Mesenchymal stem cell (in vitro differentiated cells and primary cell): Measurements from ENCODE around the gene FXYD5.

ENCODE experiments used
- DNase-seq: peaks from one replicate; pipeline ENCODE4 v3.0.0-alpha.2; 2013
- H2AFZ ChIP-seq: one replicate; pipeline ENCODE4 v1.6.1; 2013; ENCODE audit warnings: low read depth, mild to moderate bottlenecking, control low read depth, inconsistent platforms, low read length, moderate library complexity
- H2AK5ac ChIP-seq: 2 replicates; pipeline ENCODE4 v1.6.1; 2013; ENCODE audit warnings: low read length, moderate library complexity, mild to moderate bottlenecking, inconsistent platforms; ENCODE audit not compliant: severe bottlenecking
- H2BK120ac ChIP-seq: one replicate; pipeline ENCODE4 v1.6.1; 2013; ENCODE audit warnings: low read depth, mild to moderate bottlenecking, inconsistent platforms, low read length, moderate library complexity
- H2BK12ac ChIP-seq, 2 experiments: one replicate each; pipeline ENCODE4 v1.6.1; 2013; ENCODE audit warnings: inconsistent platforms in 2 of 2, low read length in 2 of 2, mild to moderate bottlenecking in 2 of 2, moderate library complexity in 2 of 2, control low read depth in 1 of 2
- H2BK15ac ChIP-seq: one replicate; pipeline ENCODE4 v1.6.1; 2013; ENCODE audit warnings: mild to moderate bottlenecking, low read depth, inconsistent platforms; ENCODE audit not compliant: poor library complexity, severe bottlenecking
- H2BK5ac ChIP-seq: 2 replicates; pipeline ENCODE4 v1.6.1; 2013; ENCODE audit warnings: low read depth, mild to moderate bottlenecking, low read length, control low read depth, inconsistent platforms; ENCODE audit not compliant: poor library complexity, severe bottlenecking
- H3K14ac ChIP-seq, 2 experiments: one replicate each; pipeline ENCODE4 v1.6.1; 2013; ENCODE audit warnings: inconsistent platforms in 2 of 2, low read length in 2 of 2, control low read depth in 1 of 2, mild to moderate bottlenecking in 1 of 2, moderate library complexity in 1 of 2
- H3K18ac ChIP-seq, 2 experiments: one replicate each; pipeline ENCODE4 v1.6.1; 2013; ENCODE audit warnings: inconsistent platforms in 2 of 2, low read length in 2 of 2, control low read depth in 1 of 2, low read depth in 1 of 2, mild to moderate bottlenecking in 1 of 2
- H3K23ac ChIP-seq, 2 experiments: one replicate each; pipeline ENCODE4 v1.6.1; 2013; ENCODE audit warnings: inconsistent platforms in 2 of 2, low read length in 2 of 2, mild to moderate bottlenecking in 2 of 2, moderate library complexity in 2 of 2, control low read depth in 1 of 2
- H3K27ac ChIP-seq: 2 replicates; pipeline ENCODE4 v1.5.1; 2013; ENCODE audit warnings: mild to moderate bottlenecking, moderate library complexity, low read length, control low read depth, inconsistent platforms; ENCODE audit not compliant: poor library complexity, severe bottlenecking
- H3K27me3 ChIP-seq, 2 experiments: 2 replicates each; pipeline versions ENCODE4 v1.6.1 to v1.7.0; 2013; ENCODE audit warnings: low read length in 2 of 2, mild to moderate bottlenecking in 2 of 2, moderate library complexity in 2 of 2, control low read depth in 1 of 2, inconsistent platforms in 1 of 2; ENCODE audit not compliant: control insufficient read depth in 1 of 2, insufficient read depth in 1 of 2
- H3K36me3 ChIP-seq, 2 experiments: 2 replicates each; pipeline versions ENCODE4 v1.6.1 to v1.7.0; 2013; ENCODE audit warnings: low read length in 2 of 2, control low read depth in 1 of 2, inconsistent platforms in 1 of 2, low read depth in 1 of 2, mild to moderate bottlenecking in 1 of 2; ENCODE audit not compliant: insufficient read depth in 2 of 2, control insufficient read depth in 1 of 2
- H3K4ac ChIP-seq, 2 experiments: one replicate each; pipeline ENCODE4 v1.6.1; 2013; ENCODE audit warnings: inconsistent platforms in 2 of 2, low read length in 2 of 2, mild to moderate bottlenecking in 2 of 2, moderate library complexity in 2 of 2, control low read depth in 1 of 2, low read depth in 1 of 2
- H3K4me1 ChIP-seq: 2 replicates; pipeline ENCODE4 v1.6.1; 2013; ENCODE audit warnings: low read depth, low read length, control low read depth; ENCODE audit not compliant: control insufficient read depth, insufficient read depth
- H3K4me2 ChIP-seq: 2 replicates; pipeline ENCODE4 v1.6.1; 2013; ENCODE audit warnings: low read length, mild to moderate bottlenecking, inconsistent platforms; ENCODE audit not compliant: poor library complexity, severe bottlenecking
- H3K4me3 ChIP-seq, 2 experiments: 2 replicates each; pipeline versions ENCODE4 v1.5.1 to v1.7.0; 2013; ENCODE audit warnings: low read length in 2 of 2, mild to moderate bottlenecking in 2 of 2, control low read depth in 1 of 2, low read depth in 1 of 2; ENCODE audit not compliant: insufficient read depth in 1 of 2
- H3K79me1 ChIP-seq: replicated peaks from 2 replicates; pipeline ENCODE4 v1.6.1; 2013; ENCODE audit warnings: mild to moderate bottlenecking, control low read depth, low read length, inconsistent platforms; ENCODE audit not compliant: poor library complexity, severe bottlenecking
- H3K9ac ChIP-seq: 2 replicates; pipeline ENCODE4 v1.7.0; 2013; ENCODE audit warnings: mild to moderate bottlenecking, low read length, moderate library complexity
- H3K9me3 ChIP-seq: 2 replicates; pipeline ENCODE4 v1.7.0; 2013; ENCODE audit warnings: mild to moderate bottlenecking, low read length; ENCODE audit not compliant: control insufficient read depth
- H4K8ac ChIP-seq: one replicate; pipeline ENCODE4 v1.6.1; 2013; ENCODE audit warnings: inconsistent platforms, mild to moderate bottlenecking, low read length, moderate library complexity
- H4K91ac ChIP-seq: one replicate; pipeline ENCODE4 v1.6.1; 2013; ENCODE audit warnings: mild to moderate bottlenecking, low read length, inconsistent platforms
- WGBS: methylation state at CpG from one replicate; pipeline ENCODE4 v1.1.7; 2013; ENCODE audit warnings: mixed read lengths; 5-methylcytosine and 5-hydroxymethylcytosine counted together

FXYD5 gene

DNA sequence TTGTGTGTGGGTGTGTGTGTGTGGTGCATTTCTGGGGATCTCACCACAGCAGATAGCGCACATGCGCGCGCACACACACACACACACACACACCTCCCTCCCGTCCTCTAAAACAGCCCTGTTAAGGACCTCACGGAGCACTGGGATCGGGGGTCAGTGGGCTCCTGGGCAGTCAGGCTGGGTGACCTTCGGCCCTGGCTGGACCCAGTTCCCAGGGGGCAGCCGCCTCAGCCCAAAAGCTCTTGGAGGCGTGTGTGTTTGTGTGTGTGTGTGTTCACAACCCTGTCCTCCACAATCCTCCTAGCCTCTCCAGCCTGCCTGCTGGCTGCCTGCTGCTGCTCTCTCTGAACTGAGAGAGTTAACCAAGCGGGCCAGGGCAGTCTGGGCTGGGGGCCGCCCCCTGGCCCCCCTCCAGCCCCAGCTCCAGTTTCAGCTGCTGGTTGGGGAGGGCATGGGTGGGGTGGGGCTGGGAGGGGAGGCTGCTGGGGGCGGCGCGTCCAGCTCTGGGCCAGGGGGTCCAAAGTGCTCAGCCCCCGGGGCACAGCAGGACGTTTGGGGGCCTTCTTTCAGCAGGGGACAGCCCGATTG lies 16.1 kb upstream of the FXYD5 start, which contains the start of gene FXYD1:
Gene FXYD1, plus strand, starts transcription at position 520 of the 588 bp plus-strand sequence. CDS start 1,256 bp downstream, outside the sequence.
- peak within 1 kb of the TSS in 1 of 2 experiments; percentile 66 for H3K4me3 ChIP-seq
- H3K9ac ChIP-seq = peak within 1 kb of the TSS; percentile 86
- peak within 1 kb of the TSS; percentile 43 for H4K91ac ChIP-seq
- no peak within 1 kb of the TSS for H3K23ac ChIP-seq
- H3K9me3 ChIP-seq = no peaks in the 10 kb centered on the region
- no peaks in the 10 kb centered on the region for H3K79me1 ChIP-seq
- H3K27ac ChIP-seq = no peak within 1 kb of the TSS
- H3K36me3 ChIP-seq = no peaks in the 10 kb centered on the region
- peak within 1 kb of the TSS in 1 of 2 experiments; percentile 90 for H3K14ac ChIP-seq
- DNase-seq = no peak
- no peak within 1 kb of the TSS for H2AFZ ChIP-seq
- no peak within 1 kb of the TSS for H2AK5ac ChIP-seq
- peak within 1 kb of the TSS in 1 of 2 experiments; percentile 16 for H3K18ac ChIP-seq
- H2BK15ac ChIP-seq = peak within 1 kb of the TSS; percentile 34
- H3K27me3 ChIP-seq = peaks cover 0 to 35% of the 10 kb centered on the region in 2 experiments
- no peak within 1 kb of the TSS for H3K4ac ChIP-seq
- H2BK120ac ChIP-seq = peak within 1 kb of the TSS; percentile 52
- H3K4me1 ChIP-seq = peaks cover 35% of the 10 kb centered on the region
- peak within 1 kb of the TSS; percentile 20 for H4K8ac ChIP-seq
- WGBS = 64% methylated on average over 7 of the region's 18 CpGs
- H2BK5ac ChIP-seq = no peak within 1 kb of the TSS
- H2BK12ac ChIP-seq = no peak within 1 kb of the TSS
- peak within 1 kb of the TSS; percentile 32 for H3K4me2 ChIP-seq

DNA sequence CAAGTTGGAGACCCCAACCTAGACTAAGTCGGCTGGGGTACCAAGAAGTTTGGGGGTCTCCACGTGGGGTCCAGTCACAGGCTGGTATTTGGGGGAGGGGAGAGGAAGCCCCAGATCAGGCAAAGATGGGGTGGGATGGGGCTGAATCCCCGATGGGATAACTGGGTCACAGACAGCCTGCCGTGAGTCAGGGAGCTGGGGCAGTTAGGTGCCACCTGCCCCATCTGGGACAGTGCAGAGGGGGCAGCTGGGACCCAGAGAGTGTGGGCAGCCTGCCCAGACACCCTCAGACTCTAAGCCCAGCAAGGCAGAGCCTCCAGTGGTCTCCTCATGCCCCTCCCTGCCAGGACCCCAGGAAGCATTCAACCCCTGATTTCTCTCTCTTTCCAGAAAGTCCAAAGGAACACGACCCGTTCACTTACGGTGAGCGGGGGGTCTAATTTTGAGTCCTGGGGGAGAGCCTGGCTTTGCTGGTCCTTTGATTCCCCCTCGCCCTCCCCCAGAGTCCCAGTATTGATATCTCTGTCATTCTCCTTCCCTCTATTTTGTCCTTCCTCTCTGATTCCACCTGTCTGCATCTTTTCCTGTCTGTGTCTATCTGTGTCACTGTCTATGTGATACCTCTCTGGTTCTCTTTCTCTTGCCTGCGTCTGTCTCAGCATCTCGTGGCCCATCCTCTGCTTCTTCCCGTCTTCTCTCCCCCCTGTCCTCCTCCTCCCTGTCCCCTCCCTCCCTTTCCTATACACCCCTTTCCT lies 14.2 kb upstream of the FXYD5 start:
- Histone ChIP-seq H3K9me3 (no peaks in the 10 kb centered on the region), H2BK120ac (no peak overlapping the region), H2BK5ac (no peak overlapping the region), H3K79me1 (no peaks in the 10 kb centered on the region), H3K27me3 (peaks cover 4 to 50% of the 10 kb centered on the region in 2 experiments), H3K36me3 (no peaks in the 10 kb centered on the region), H4K91ac (no peak overlapping the region), H3K4me1 (peaks cover 43% of the 10 kb centered on the region), H2BK15ac (no peak overlapping the region), H3K14ac (no peak overlapping the region), H4K8ac (no peak overlapping the region), H3K4me2 (no peak overlapping the region), H3K9ac (peak overlapping the region; percentile 86), H2AK5ac (no peak overlapping the region), H3K23ac (no peak overlapping the region), H3K4me3 (peak overlapping the region in 1 of 2 experiments; percentile 66), H3K18ac (no peak overlapping the region), H3K4ac (no peak overlapping the region), H2AFZ (no peak overlapping the region), H3K27ac (no peak overlapping the region), H2BK12ac (no peak overlapping the region)
- no peak for DNase-seq
- WGBS = 73% methylated on average over 12 of the region's 12 CpGs

DNA sequence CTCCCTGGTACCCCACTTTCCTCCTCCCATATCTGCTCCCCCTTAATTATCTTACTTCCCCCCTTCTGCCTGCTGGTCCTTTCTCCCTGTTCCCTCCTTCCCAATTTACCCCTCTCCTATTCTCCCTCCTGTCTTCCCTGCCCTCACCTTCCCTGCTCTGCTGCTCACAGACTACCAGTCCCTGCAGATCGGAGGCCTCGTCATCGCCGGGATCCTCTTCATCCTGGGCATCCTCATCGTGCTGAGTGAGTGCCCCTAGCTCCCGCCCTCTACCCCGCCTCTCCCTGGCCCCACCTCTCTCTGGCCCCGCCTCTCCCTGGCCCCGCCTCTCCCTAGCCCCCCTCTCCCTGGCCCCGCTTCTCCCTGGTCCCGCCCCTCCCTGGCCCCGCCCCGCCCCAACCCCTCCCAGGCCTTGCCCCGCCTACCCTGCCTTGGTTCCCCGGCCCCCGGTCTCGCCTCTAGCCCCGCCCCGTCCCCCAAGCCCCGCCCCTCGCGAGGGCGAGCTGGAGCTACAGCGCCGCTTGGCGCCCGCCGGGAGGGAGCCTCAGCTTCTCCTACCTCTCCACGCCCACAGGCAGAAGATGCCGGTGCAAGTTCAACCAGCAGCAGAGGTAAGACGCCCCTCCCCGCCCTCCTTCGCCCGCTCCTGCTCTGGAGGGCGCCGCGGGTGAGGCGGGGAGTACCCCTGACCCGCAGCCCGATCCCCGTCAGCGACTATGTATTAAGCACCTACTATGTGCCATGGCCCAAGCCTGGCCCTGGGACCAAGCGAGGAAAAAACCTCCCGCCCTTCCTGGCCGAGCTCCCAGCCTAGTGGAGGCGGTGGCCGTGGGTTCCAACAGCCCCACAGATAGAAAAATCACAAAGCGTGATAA lies 13.3 kb upstream of the FXYD5 start:
- Histone ChIP-seq H3K4me1 (peaks cover 43% of the 10 kb centered on the region), H2BK12ac (no peak overlapping the region), H3K14ac (no peak overlapping the region), H3K4me2 (peak overlapping the region; percentile 46), H3K18ac (peak overlapping the region in 1 of 2 experiments; percentile 16), H2BK5ac (no peak overlapping the region), H2BK15ac (no peak overlapping the region), H3K4me3 (peak overlapping the region in 1 of 2 experiments; percentile 65), H3K9me3 (no peaks in the 10 kb centered on the region), H3K27me3 (peaks cover 4 to 51% of the 10 kb centered on the region in 2 experiments), H4K8ac (no peak overlapping the region), H3K4ac (no peak overlapping the region), H3K23ac (no peak overlapping the region), H3K9ac (peak overlapping the region; percentile 86), H2BK120ac (no peak overlapping the region), H3K36me3 (no peaks in the 10 kb centered on the region), H2AFZ (no peak overlapping the region), H3K79me1 (no peaks in the 10 kb centered on the region), H4K91ac (peak overlapping the region; percentile 21), H3K27ac (no peak overlapping the region), H2AK5ac (no peak overlapping the region)
- WGBS = 3% methylated on average over 39 of the region's 48 CpGs
- peak; percentile 85 for DNase-seq
